Spinal cord (tissue), 10 donors: Measurements from ENCODE around the gene POLR3K. TPM values are rescaled to one million over a fixed set of nuclear protein-coding genes. Genes with fewer than 3 reads are reported as not detected.

ENCODE experiments used
- DNase-seq, 6 donors: peaks; one replicate each; pipeline versions ENCODE4 v3.0.0 to v3.0.0-alpha.2; 2013 to 2015; ENCODE audit warnings: low spot score in 6 of 6, low read depth in 4 of 6
- H3K27ac ChIP-seq: one replicate; pipeline ENCODE4 v1.5.1; 2013; ENCODE audit warnings: low read depth, low read length, control low read depth
- H3K27me3 ChIP-seq: one replicate; pipeline ENCODE4 v1.6.1; 2013; ENCODE audit warnings: low read length; ENCODE audit not compliant: control insufficient read depth, insufficient read depth
- H3K36me3 ChIP-seq: one replicate; pipeline ENCODE4 v1.6.1; 2013; ENCODE audit warnings: low read length; ENCODE audit not compliant: control insufficient read depth, insufficient read depth
- H3K4me1 ChIP-seq: one replicate; pipeline ENCODE4 v1.6.1; 2013; ENCODE audit warnings: low read length; ENCODE audit not compliant: control insufficient read depth, insufficient read depth
- H3K4me3 ChIP-seq: one replicate; pipeline ENCODE4 v1.5.1; 2013; ENCODE audit warnings: low read depth, low read length, control low read depth
- H3K9me3 ChIP-seq: one replicate; pipeline ENCODE4 v1.6.1; 2013; ENCODE audit warnings: low read length; ENCODE audit not compliant: control insufficient read depth, insufficient read depth
- WGBS: methylation state at CpG from one replicate; pipeline ENCODE4 v1.1.5; 2013; ENCODE audit warnings: missing lambda C conversion rate; ENCODE audit not compliant: insufficient coverage; 5-methylcytosine and 5-hydroxymethylcytosine counted together
- polyA plus RNA-seq, 2 donors: library from polyadenylated mRNA; unstranded; fragments of 120-200 nt; gene quantifications; one replicate each; pipeline ENCODE4 v1.2.1, GENCODE V29; 2013; ENCODE audit not compliant: insufficient read length in 2 of 2
- total RNA-seq, 2 donors: library from RNA; depleted of rRNA in 1 of 2; stranded (reverse); fragments of 120-200 nt in 1 of 2; fragments of >200 nt in 1 of 2; gene quantifications; one replicate each; pipeline versions ENCODE4 v1.2.3 to v1.2.4, GENCODE V29; 2013 to 2014
- donor health status: healthy.

POLR3K gene
- total and polyA plus RNA-seq, 4 donors = 4.6 to 18.8 (median 11.0) TPM

DNA sequence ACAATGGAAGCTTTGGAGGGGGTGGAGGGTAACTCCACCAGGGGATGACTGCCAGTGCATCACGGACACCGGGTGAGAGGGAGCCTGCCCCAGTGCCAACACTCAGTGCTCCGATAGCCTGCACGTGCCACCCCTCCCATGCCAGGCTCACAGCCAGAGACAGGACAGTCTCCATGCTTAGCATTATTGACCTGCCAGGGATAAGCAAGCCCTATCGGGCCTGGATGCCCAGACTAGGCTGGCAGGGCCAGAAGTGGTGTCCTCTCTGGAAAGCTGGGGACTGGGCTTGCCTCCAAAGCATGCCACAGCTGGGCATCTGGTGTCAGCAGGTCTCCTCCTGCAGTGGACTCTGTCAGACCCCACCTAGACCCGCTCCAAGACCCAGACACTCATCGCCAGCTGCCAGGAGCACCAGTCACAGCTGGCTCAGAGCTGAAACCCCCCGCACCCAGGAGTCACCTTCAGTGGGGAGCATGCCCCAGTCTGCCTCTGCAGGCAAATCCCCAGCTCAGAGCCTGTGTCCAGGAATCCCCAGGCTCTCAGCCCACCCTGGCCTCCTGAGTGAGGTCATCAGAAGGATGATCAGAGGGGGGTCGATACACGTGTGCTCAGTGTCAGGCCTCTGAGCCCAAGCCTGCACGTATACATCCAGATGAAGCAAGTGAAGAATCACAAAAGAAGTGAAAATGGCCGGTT, 20.8 kb upstream of the POLR3K start:
- peaks cover 10% of the 10 kb centered on the region for H3K36me3 ChIP-seq
- H3K4me3 ChIP-seq = no peak overlapping the region
- WGBS = 72% methylated on average over 11 of the region's 12 CpGs
- peak overlapping the region; percentile 77 for H3K27ac ChIP-seq
- no peaks in the 10 kb centered on the region for H3K9me3 ChIP-seq
- H3K4me1 ChIP-seq = peaks cover 89% of the 10 kb centered on the region
- DNase-seq = no peak
- peaks cover 27% of the 10 kb centered on the region for H3K27me3 ChIP-seq

DNA sequence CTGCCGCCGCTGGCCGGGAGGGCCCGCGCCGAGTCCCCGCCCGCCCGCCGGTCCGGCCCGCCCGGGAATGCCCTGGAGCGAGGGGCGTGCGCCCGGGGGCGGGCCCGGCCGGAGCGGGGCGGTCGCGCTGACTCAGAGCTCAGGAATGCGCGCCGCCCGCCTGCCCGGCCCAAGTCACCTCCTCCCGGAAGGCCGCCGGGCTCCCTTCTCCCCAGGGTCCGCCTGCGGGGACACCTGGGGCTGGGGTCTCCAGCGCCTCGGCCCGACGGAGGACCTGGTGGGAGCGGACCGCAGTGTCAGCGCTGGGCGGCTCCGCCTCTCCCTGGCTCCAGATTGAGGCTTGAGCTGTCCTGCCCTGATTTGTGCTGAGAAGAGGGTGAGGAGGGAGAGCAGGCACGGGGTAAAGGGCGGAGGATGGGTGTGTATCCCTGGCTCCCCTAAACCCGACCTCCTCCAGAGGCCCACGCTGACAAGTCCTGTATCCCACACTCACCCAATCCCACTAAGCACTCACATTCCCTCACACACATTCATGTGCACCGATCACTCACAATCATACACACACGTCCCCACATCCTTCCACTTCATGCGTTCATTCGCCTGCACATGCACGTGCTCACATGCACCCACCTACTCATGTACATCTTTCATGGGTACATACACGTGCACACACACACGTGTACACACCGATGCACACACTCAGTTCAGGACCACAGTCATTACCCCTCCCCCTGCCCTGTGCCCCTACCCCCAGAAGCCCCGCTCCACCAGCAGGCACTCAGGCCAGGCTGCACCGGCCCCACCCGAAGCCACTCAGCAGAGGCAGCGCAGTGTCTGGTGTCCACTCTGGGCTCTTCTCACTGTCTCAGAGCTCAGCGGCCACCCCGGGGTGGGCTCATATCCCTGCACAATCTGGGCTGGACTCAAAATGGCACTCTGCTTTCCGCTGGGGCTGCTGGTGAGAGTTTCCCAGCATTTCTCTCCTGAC, 19.4 kb upstream of the POLR3K start, which contains the start of gene RHBDF1:
TSS of gene RHBDF1 (minus strand) at position 71 of the 988 bp plus-strand sequence. CDS start 7,616 bp downstream, outside the sequence.
- peaks cover 27% of the 10 kb centered on the region for H3K27me3 ChIP-seq
- H3K4me3 ChIP-seq = peak within 1 kb of the TSS; percentile 57
- no peaks in the 10 kb centered on the region for H3K9me3 ChIP-seq
- H3K36me3 ChIP-seq = peaks cover 9% of the 10 kb centered on the region
- WGBS = 22% methylated on average over 58 of the region's 62 CpGs
- DNase-seq = peak in 2 of 6 donors; percentile 7 to 67
- peaks cover 93% of the 10 kb centered on the region for H3K4me1 ChIP-seq
- peak within 1 kb of the TSS; percentile 94 for H3K27ac ChIP-seq

DNA sequence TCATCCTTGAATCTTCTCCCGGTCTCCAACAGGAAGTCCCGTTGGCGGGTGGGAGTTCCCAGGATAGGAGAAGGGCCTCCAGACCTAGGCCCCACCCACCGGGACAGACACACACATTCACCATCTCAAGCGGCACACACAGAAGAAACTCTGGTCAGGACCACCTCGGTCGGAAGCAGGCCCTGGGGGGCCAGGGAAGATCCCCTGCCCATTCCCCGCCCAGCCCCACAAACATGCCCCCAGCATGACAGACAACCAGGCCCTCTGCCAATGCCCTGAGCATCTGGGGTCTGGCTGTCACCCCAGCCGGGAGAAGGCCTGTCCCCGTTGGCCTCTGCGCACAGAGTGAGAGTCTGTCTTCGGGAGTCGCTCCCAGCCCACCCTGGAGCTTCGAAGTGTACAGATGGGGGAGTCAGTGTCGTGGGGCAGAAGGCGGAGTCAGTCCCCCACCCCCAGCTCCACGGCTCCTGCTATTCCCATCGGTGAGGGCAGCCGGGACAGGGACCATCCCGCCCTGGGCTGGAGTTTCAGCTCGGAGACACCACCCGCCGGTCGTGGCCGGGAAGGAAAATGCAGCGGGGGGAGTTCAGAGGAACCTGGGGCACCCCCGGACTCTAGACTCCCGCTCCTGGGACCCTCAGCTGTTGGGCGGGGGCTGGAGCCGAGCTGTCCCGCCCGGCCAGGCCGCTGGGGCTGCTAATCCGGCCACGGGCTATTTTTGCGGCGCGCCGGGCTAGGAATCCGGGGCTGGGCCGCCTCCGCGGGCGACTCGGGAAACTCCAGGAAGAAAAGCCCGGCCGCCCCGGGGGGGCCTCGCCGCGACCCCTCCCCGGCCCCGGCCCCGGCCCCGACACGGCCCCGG, 18.4 kb upstream of the POLR3K start:
- peaks cover 27% of the 10 kb centered on the region for H3K27me3 ChIP-seq
- WGBS = 3% methylated on average over 47 of the region's 57 CpGs
- H3K36me3 ChIP-seq = peaks cover 9% of the 10 kb centered on the region
- H3K4me3 ChIP-seq = peak overlapping the region; percentile 57
- H3K9me3 ChIP-seq = no peaks in the 10 kb centered on the region
- peak in 2 of 6 donors; percentile 43 to 77 for DNase-seq
- H3K4me1 ChIP-seq = peaks cover 93% of the 10 kb centered on the region
- peak overlapping the region; percentile 87 for H3K27ac ChIP-seq

DNA sequence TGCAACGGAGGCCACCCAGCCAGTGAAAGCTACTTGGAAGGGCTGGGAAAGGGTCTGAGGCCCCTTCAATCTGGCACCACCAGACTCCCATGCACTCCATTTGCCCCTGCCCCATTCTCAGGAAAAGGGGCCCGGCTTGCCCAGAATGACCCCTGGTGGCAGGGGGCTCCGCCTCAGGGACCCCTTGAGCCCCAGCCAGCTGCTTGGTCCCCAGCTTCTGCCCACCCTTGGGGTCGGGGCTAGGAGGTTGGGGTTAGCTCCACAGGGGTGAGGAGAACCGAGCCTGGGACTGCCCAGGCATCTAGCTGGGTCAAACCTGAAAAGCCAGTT, 17.8 kb upstream of the POLR3K start:
- Histone ChIP-seq H3K9me3 (no peaks in the 10 kb centered on the region), H3K27me3 (peaks cover 27% of the 10 kb centered on the region), H3K4me1 (peaks cover 93% of the 10 kb centered on the region), H3K36me3 (peaks cover 9% of the 10 kb centered on the region), H3K27ac (peak overlapping the region; percentile 87), H3K4me3 (peak overlapping the region; percentile 57)
- DNase-seq = no peak
- 54% methylated on average over 5 of the region's 5 CpGs for WGBS

DNA sequence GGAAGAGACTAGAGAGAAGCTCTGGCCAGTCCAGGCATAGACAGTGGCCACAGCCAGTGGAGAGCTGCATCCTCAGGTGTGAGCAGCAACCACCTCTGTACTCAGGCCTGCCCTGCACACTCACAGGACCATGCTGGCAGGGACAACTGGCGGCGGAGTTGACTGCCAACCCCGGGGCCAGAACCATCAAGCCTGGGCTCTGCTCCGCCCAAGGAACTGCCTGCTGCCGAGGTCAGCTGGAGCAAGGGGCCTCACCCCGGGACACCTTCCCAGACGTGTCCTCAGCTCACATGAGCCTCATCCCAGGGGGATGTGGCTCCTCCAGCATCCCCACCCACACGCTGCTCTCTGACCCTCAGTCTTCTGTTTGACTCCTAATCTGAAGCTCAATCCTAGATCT, 15.8 kb upstream of the POLR3K start:
- H3K4me3 ChIP-seq = no peak overlapping the region
- H3K4me1 ChIP-seq = peaks cover 87% of the 10 kb centered on the region
- WGBS = 74% methylated on average over 7 of the region's 8 CpGs
- no peak for DNase-seq
- peak overlapping the region; percentile 88 for H3K27ac ChIP-seq
- no peaks in the 10 kb centered on the region for H3K9me3 ChIP-seq
- H3K27me3 ChIP-seq = peaks cover 27% of the 10 kb centered on the region
- peaks cover 16% of the 10 kb centered on the region for H3K36me3 ChIP-seq

DNA sequence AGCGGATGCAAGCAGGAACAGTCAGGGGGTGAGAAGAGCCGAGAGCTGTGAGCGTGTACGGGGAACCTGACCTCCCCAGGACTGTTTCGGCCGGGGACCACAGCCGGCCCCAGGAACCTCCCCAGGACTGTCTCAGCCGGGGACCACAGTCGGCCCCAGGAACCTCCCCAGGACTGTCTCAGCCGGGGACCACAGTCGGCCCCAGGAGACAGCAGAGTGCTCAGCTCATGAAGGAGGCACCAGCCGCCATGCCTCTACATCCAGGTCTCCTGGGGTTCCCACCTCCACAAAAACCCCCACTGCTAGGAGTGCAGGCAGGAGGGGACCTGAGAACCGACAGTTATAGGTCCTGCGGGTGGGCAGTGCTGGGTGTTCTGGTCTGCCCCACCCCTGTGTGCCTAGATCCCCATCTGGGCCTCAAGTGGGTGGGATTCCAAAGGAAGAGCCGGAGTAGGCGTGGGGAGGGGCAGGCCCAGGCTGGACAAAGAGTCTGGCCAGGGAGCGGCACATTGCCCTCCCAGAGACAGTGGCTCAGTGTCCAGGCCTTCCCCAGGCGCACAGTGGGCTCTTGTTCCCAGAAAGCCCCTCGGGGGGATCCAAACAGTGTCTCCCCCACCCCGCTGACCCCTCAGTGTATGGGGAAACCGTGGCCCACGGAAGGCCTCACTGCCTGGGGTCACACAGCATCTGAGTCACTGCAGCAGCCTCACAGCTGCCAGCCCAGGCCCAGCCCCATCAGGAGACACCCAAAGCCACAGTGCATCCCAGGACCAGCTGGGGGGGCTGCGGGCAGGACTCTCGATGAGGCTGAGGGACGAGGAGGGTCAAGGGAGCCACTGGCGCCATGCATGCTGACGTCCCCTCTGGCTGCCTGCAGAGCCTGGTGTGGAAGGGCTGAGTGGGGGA, 14.7 kb upstream of the POLR3K start:
- no peaks in the 10 kb centered on the region for H3K9me3 ChIP-seq
- WGBS = 56% methylated on average over 26 of the region's 27 CpGs
- peaks cover 78% of the 10 kb centered on the region for H3K4me1 ChIP-seq
- H3K27ac ChIP-seq = peak overlapping the region; percentile 88
- DNase-seq = peak in 2 of 6 donors; percentile 56 to 79
- H3K36me3 ChIP-seq = peaks cover 27% of the 10 kb centered on the region
- peak overlapping the region; percentile 7 for H3K4me3 ChIP-seq
- H3K27me3 ChIP-seq = peaks cover 20% of the 10 kb centered on the region

DNA sequence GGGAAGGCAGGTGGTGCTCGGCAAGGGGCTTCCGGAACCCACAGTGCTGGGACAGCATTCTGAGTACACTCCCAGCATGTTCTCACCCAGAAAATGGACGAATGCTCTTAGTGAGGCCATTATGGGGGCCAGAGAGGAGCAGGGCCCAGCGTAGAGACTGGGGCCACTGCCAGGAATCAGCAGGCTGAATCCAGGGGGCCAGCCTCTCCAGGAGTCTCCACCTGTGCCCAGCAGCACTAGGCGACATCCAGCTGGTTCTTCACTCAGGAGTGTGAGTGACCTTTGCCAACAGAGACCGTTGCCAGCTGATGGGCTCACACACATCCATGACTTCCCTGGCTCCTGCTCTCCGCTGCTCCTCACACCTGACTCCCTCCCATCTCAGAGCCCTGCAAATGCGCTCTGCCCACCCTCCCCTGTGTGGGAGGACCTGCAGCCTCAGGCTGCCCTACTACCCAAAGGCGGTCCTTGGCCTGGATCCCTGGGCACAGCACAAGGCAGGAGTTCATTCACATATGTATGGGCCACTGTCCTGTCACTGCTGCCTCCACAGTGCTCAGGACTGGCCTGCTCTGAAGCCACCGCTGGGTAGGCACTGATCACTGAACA, 13.9 kb upstream of the POLR3K start:
- H3K4me3 ChIP-seq = no peak overlapping the region
- 64% methylated on average over 10 of the region's 10 CpGs for WGBS
- H3K4me1 ChIP-seq = peaks cover 72% of the 10 kb centered on the region
- peaks cover 14% of the 10 kb centered on the region for H3K27me3 ChIP-seq
- DNase-seq = no peak
- peaks cover 35% of the 10 kb centered on the region for H3K36me3 ChIP-seq
- H3K9me3 ChIP-seq = no peaks in the 10 kb centered on the region
- H3K27ac ChIP-seq = peak overlapping the region; percentile 88

DNA sequence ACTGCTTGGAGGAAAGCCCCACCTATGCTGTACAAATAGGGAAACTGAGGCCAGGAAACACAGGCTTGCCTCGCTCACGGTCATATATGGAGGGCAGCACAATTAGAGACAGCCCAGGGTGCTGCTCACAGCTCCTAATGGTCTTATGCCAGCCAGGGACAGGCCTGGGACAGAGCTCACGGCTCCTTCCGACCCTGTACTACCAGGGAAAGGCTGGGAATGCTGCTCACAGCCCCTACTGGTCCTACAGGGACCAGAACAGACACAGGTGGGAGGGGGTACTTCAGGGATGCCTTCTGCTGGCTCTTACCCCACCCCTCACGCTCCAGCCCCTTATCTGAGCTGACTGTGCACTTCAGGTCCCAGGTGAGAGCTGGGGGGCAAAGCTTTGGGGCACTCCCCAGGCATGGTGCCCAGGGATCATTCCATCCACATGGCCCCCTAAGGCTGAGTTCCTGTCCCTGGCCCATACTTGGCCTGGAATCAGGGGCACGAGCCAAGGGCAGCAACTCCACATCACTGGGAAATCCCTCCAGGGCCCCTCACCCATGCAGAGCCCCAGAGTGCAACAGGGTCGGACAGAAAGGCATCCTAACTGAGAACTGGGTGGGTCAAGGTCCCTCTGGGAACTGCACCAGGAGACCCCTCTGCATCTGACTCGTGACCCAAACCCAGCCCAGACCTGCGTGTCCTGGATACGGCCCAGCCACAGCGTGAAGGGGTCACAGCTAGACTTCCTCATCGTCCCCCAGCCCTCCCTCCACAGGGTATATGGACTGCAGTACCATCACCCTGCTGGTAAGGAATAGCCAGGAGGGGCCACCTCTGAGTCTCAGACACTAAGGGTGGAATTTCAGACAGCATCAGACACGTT, 13.1 kb upstream of the POLR3K start:
- peaks cover 67% of the 10 kb centered on the region for H3K4me1 ChIP-seq
- 79% methylated on average over 11 of the region's 13 CpGs for WGBS
- no peaks in the 10 kb centered on the region for H3K9me3 ChIP-seq
- H3K4me3 ChIP-seq = no peak overlapping the region
- H3K27ac ChIP-seq = peak overlapping the region; percentile 88
- no peak for DNase-seq
- peaks cover 43% of the 10 kb centered on the region for H3K36me3 ChIP-seq
- H3K27me3 ChIP-seq = peaks cover 14% of the 10 kb centered on the region
